ENCODE data around the gene CDH5. TPM values are rescaled to one million over a fixed set of nuclear protein-coding genes. Genes with fewer than 3 reads are reported as not detected.

Gene CDH5
- polyA plus RNA-seq, 1 experiment, result not detected

DNA sequence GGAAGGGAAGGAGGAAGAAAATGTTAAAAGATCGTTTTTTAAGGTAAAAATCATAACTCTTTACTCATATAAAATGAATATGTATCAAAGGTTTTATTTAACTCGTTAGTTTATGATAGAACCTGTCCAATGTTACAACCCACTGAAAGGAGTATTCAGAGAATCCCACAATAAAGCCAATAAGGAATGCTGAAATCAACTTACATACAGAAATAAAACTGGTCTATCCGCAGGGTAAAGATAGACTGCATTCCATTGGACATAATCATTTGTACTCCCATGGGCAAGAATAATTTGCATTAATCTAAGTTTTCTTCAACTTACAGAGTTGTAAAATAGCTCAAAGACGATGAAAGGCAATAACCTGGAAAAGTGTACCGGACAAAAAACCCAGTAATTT lies 42.7 kb downstream of the CDH5 start:
- ChIA-PET POLR2A (no interaction called here), CTCF (interaction anchor here (1.3 to 3.1 kb wide), 3 partner anchors 12 to 106 kb away, joined by 3 to 34 read pairs (median 4); no protein-coding TSS in a partner anchor)
- Histone ChIP-seq H3K4me3 (ENCODE audit: low read depth, low read length) (no peak overlapping the region), H3K36me3 (ENCODE audit: control insufficient read depth, insufficient read depth, low read length) (no peaks in the 10 kb centered on the region), H3K27me3 (ENCODE audit: control insufficient read depth, insufficient read depth, low read length) (peaks cover 3% of the 10 kb centered on the region)
- TF ChIP-seq, protein P1, sequence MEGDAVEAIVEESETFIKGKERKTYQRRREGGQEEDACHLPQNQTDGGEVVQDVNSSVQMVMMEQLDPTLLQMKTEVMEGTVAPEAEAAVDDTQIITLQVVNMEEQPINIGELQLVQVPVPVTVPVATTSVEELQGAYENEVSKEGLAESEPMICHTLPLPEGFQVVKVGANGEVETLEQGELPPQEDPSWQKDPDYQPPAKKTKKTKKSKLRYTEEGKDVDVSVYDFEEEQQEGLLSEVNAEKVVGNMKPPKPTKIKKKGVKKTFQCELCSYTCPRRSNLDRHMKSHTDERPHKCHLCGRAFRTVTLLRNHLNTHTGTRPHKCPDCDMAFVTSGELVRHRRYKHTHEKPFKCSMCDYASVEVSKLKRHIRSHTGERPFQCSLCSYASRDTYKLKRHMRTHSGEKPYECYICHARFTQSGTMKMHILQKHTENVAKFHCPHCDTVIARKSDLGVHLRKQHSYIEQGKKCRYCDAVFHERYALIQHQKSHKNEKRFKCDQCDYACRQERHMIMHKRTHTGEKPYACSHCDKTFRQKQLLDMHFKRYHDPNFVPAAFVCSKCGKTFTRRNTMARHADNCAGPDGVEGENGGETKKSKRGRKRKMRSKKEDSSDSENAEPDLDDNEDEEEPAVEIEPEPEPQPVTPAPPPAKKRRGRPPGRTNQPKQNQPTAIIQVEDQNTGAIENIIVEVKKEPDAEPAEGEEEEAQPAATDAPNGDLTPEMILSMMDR (IDR thresholded peaks at IDR 0.05; ENCODE audit: insufficient read depth, low read depth, low read length), result no peak
- DNase-seq (ENCODE audit: low read depth), result no peak

DNA sequence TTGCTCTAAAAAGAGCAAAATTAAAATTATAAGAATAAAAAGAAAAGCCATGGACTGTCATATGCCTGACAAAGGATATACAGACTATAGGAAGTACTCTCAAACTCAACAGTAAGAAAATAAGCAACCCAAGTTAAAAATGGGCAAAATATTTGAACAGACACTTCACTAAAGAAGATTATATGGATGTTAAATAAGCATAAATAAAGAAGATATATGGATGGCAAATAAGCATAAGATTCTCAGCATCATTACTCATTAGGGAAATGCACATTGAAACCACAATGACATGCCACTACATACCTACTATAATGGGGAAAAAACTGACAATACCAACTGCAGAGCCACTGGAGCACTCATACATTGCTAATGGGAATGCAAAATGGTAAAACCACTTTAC lies 45.7 kb downstream of the CDH5 start:
- CTCF ChIA-PET, result no interaction called here
- no peaks in the 10 kb centered on the region for H3K36me3 ChIP-seq (ENCODE audit: control insufficient read depth, insufficient read depth, low read length)
- no peak for DNase-seq (ENCODE audit: low read depth)
- no peak overlapping the region for H3K4me3 ChIP-seq (ENCODE audit: low read depth, low read length)
- H3K27me3 ChIP-seq (ENCODE audit: control insufficient read depth, insufficient read depth, low read length), result no peaks in the 10 kb centered on the region
- POLR2A ChIA-PET, result no interaction called here
- TF ChIP-seq, protein P1 (IDR thresholded peaks at IDR 0.05; ENCODE audit: insufficient read depth, low read depth, low read length), result no peak

DNA sequence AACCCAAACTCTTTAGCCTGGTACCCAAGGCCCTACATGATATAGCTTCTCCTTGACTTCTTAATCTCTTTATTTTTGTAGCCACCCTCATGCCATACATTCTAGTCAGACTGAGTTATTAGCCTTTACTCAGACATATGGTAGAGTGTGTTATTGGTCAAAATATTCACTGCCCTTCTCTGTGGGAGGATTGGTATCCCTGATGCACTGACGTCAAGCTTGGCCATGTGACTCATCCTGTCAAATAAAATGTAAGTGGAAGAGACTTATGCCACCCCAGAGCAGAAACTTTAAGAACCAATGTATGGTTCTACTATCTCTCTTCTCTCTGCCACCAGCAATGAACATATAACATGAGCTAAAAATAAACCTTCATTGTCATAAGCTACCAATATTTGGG lies 48.4 kb downstream of the CDH5 start:
- TF ChIP-seq, protein P1 (IDR thresholded peaks at IDR 0.05; ENCODE audit: insufficient read depth, low read depth, low read length), result no peak
- Histone ChIP-seq H3K36me3 (ENCODE audit: control insufficient read depth, insufficient read depth, low read length) (no peaks in the 10 kb centered on the region), H3K4me3 (ENCODE audit: low read depth, low read length) (no peak overlapping the region), H3K27me3 (ENCODE audit: control insufficient read depth, insufficient read depth, low read length) (no peaks in the 10 kb centered on the region)
- no peak for DNase-seq (ENCODE audit: low read depth)
- POLR2A ChIA-PET, result interaction anchor here (0.6 kb wide), 1 partner anchor 48 kb away, joined by 3 read pairs; no protein-coding TSS in a partner anchor
- CTCF ChIA-PET, result interaction anchor here (0.7 to 1.6 kb wide), 4 partner anchors 8 to 69 kb away, joined by 3 to 6 read pairs (median 5); no protein-coding TSS in a partner anchor

DNA sequence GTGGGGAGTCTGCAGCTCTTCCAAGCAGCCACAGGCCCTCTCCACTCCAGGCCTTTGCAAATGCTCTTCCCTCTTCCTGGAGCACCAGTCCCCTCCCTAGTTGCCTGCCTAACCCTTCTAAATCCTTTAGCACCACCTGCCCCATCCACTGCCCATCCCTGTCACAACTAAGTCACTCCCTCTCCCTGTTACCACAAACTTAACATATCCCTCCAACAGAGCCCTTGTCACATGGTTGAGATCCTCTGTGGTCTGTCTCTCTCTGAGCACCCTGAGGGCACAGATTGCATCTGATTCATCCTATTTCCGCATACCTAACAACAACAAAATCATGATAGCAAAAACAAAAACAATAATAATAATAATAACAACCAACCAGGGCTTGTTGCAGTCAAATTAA lies 49.6 kb downstream of the CDH5 start:
- no peaks in the 10 kb centered on the region for H3K27me3 ChIP-seq (ENCODE audit: control insufficient read depth, insufficient read depth, low read length)
- ChIA-PET POLR2A (no interaction called here), CTCF (interaction anchor here (1.2 kb wide), 1 partner anchor 10 kb away, joined by 5 read pairs; no protein-coding TSS in a partner anchor)
- DNase-seq (ENCODE audit: low read depth), result no peak
- H3K36me3 ChIP-seq (ENCODE audit: control insufficient read depth, insufficient read depth, low read length), result no peaks in the 10 kb centered on the region
- no peak overlapping the region for H3K4me3 ChIP-seq (ENCODE audit: low read depth, low read length)
- TF ChIP-seq, protein P1 (IDR thresholded peaks at IDR 0.05; ENCODE audit: insufficient read depth, low read depth, low read length), result no peak

DNA sequence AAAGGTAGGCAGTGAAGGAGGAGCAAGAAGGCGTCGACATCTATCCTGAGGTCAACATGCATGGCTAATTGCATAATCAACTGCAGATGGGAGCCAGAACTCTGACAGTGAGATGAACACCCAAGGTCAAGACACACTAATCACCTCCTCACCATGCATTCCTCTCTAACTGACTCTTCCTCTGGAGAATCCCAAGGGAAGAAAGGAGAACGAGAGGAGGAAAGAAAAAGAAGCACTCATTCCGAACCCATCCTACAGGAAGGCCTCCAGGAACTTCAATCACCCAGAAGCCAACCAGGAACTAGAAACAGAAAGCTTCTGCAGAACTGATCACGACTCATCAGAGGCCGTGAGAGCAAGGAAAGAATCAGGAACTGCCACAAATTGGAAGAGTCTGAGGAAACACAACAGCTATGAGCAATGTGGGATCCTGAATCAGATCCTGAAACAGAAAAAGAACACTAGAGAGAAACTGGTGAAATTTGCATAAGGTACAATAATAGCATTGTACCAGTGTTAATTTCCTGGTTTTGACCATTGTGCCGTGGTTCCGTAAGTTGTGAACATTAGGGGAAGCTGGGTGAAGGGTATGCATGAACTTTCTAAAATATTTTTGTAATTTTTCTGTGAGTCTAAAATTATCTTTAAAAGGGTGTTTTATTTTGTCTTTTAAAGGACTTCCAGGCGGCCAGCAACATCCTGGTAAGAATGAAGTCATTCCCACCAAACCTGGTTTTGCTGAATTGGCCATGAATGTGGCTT lies 50.6 kb downstream of the CDH5 start:
- TF ChIP-seq, protein P1 (IDR thresholded peaks at IDR 0.05; ENCODE audit: insufficient read depth, low read depth, low read length), result no peak
- no peak overlapping the region for H3K4me3 ChIP-seq (ENCODE audit: low read depth, low read length)
- H3K36me3 ChIP-seq (ENCODE audit: control insufficient read depth, insufficient read depth, low read length), result no peaks in the 10 kb centered on the region
- POLR2A ChIA-PET, result no interaction called here
- DNase-seq (ENCODE audit: low read depth), result no peak
- no peaks in the 10 kb centered on the region for H3K27me3 ChIP-seq (ENCODE audit: control insufficient read depth, insufficient read depth, low read length)
- CTCF ChIA-PET, result interaction anchor here (0.6 to 2.4 kb wide), 2 partner anchors 11 to 636 kb away, joined by 3 to 16 read pairs; no protein-coding TSS in a partner anchor
